Left hindlimb (tissue), 1 donor: Measurements from ENCODE around the gene HHAT.

Experiments used
- DNase-seq: peaks from one replicate; pipeline ENCODE4 v3.0.0-alpha.2; 2018

Gene HHAT

GRCh38 chr1:210557426-210558077 lies 228.8 kb downstream of the HHAT start:
- DNase-seq = no peak

GRCh38 chr1:210558302-210558701 lies 229.6 kb downstream of the HHAT start:
- no peak for DNase-seq

GRCh38 chr1:210565306-210565705 lies 236.6 kb downstream of the HHAT start:
- no peak for DNase-seq

- no peak for DNase-seq
Observed at GRCh38 chr1:210568631-210569030, 239.9 kb downstream of the HHAT start.

- no peak for DNase-seq
Observed at GRCh38 chr1:210570116-210570515, 241.4 kb downstream of the HHAT start.

GRCh38 chr1:210571356-210572284 lies 242.9 kb downstream of the HHAT start:
- DNase-seq = no peak

- DNase-seq = no peak
Observed at GRCh38 chr1:210573141-210573540, 244.4 kb downstream of the HHAT start.

GRCh38 chr1:210582205-210582970 lies 253.7 kb downstream of the HHAT start:
- no peak for DNase-seq

GRCh38 chr1:210584439-210585113 lies 255.9 kb downstream of the HHAT start:
- peak; percentile 68 for DNase-seq

GRCh38 chr1:210586771-210587170 lies 258.1 kb downstream of the HHAT start:
- DNase-seq = no peak

GRCh38 chr1:210587566-210587965 lies 258.9 kb downstream of the HHAT start:
- no peak for DNase-seq

GRCh38 chr1:210588357-210588756 lies 259.7 kb downstream of the HHAT start:
- DNase-seq = no peak

GRCh38 chr1:210588946-210589345 lies 260.2 kb downstream of the HHAT start:
- DNase-seq = no peak

- DNase-seq = no peak
Observed at GRCh38 chr1:210591214-210591613, 262.5 kb downstream of the HHAT start.

GRCh38 chr1:210594605-210595004 lies 265.9 kb downstream of the HHAT start:
- DNase-seq = no peak

GRCh38 chr1:210596641-210597040 lies 267.9 kb downstream of the HHAT start:
- no peak for DNase-seq

- no peak for DNase-seq
Observed at GRCh38 chr1:210597555-210598134, 268.9 kb downstream of the HHAT start.

GRCh38 chr1:210598135-210598652 lies 269.5 kb downstream of the HHAT start:
- no peak for DNase-seq

GRCh38 chr1:210600421-210601159 lies 271.9 kb downstream of the HHAT start:
- no peak for DNase-seq

- no peak for DNase-seq
Observed at GRCh38 chr1:210603123-210603522, 274.4 kb downstream of the HHAT start.

- DNase-seq = no peak
Observed at GRCh38 chr1:210605099-210605498, 276.4 kb downstream of the HHAT start.
